Measurements from ENCODE around the gene TBC1D5.
"Not testable (repeated sequence)": the region's sequence is repeated elsewhere in the genome, so short reads cannot be mapped to it uniquely, and the experiment has no call there.

TBC1D5 gene

GRCh38 chr3:17742102-17742879 is at the start of gene TBC1D5:
Gene TBC1D5, minus strand, starts transcription at chr3:17742631. Its CDS starts 234,061 bp downstream, at chr3:17508570.
- peak; percentile 68 to 83 for DNase-seq (ENCODE audit: low read depth in 2 of 2, low spot score in 1 of 2)

GRCh38 chr3:17783426-17783825 is 41.0 kb upstream of the TBC1D5 start:
- no peak for DNase-seq (ENCODE audit: low read depth in 2 of 2, low spot score in 1 of 2)

DNA sequence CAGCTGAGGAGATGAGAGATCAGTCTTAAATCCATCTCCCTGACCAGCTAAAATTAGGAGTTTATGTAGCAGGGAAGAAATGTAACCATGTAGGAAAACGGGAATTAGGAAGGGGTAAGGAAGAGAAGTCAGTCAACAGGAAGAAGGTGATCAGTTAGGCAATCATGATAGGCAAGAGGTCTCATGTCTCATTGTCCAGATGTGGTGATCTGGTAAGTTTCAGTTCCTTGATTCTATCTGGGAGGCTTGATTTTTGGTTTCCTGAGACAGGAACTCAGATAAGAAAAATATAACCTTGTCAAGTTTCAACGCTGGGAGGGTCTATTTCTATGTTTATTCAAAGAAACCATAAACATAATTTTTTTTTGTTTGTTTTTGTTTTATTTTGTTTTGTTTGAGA is 40.3 kb upstream of the TBC1D5 start:
- DNase-seq (ENCODE audit: low read depth in 2 of 2, low spot score in 1 of 2): no peak

DNA sequence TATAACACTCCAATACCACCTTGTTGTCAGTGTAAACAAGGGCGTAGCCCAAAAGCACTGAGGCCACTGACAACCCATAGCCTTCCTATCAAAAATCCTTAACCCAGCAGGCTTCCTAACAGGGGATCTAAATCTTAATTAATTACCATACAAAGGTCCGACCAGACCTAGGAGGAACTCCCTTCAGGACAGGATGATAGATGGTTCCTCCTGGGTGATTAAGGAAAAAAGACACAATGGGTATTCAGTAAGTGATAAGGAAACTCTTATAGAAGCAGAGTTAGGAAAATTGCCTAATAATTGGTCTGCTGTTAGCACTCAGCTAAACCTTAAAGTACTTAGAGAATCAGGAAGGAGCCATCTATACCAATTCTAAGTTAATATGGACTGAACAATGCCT is 37.9 kb upstream of the TBC1D5 start:
- DNase-seq (ENCODE audit: low read depth in 2 of 2, low spot score in 1 of 2): not testable (repeated sequence)

GRCh38 chr3:17779304-17780250 is 37.1 kb upstream of the TBC1D5 start:
- DNase-seq (ENCODE audit: low read depth in 2 of 2, low spot score in 1 of 2): not testable (repeated sequence)

- DNase-seq (ENCODE audit: low read depth in 2 of 2, low spot score in 1 of 2): not testable (repeated sequence)
These were observed 34.9 kb upstream of the TBC1D5 start for GRCh38 chr3:17777326-17777725.

- no peak for DNase-seq (ENCODE audit: low read depth in 2 of 2, low spot score in 1 of 2)
These were observed 32.6 kb upstream of the TBC1D5 start for GRCh38 chr3:17775073-17775472.

- peak; percentile 1 to 10 for DNase-seq (ENCODE audit: low read depth in 2 of 2, low spot score in 1 of 2)
These were observed 31.9 kb upstream of the TBC1D5 start for GRCh38 chr3:17774180-17774910.

DNA sequence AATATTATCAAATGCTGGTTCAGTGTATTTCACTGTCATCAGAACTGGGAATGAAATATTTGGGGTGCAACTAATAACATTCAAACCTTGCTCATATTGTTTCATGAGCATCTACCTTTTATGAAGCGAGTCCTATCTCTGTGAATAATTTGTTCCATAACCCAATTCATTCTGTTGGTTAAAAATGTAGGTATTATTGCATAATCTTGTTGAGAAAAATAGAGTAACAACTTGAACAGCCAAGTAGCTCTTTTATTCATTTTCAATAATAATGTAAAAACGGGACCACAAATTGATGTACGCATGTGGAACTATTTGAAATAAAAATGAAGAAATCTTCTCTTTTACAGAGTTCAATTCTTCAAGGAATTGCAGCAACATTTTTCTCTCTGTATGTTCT is 30.1 kb upstream of the TBC1D5 start:
- no peak for DNase-seq (ENCODE audit: low read depth in 2 of 2, low spot score in 1 of 2)

DNA sequence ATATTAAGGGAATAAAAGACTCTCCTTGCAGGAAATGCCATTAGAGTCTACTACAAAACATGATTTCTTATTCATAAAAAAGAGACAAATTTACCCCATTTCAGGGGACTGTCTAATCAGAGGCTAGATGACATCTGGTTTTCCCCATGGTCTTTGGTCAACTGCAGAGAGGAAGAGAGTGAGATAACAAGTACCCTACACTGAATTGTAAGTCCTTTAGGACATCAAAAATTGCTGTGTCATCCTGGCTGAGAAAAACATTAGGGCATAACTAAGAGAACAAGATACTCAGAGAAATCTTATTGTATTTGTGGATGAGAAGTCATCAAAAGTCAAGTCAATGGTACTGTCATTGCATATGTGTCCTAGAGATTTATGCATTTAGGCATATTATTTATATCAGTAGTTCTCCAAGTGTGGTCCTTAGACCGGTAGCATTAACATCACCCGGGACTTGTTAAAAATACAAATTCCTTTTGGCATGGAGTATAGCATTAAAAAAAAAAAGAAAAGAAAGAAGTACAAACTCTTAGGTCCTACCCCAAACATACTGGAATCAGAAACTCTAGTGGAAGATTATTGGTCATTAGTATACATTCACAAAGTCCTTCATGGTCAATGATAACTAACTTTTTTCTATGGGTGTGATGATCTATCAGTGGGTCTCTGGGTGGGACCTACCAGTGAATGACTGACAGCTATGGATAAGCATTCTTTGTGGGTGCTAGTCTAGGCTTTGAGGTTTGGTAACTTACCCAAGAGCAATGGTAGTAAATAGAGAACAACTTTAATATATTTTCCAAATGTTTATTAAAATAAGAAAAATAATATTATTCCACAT is 29.0 kb upstream of the TBC1D5 start:
- DNase-seq (ENCODE audit: low read depth in 2 of 2, low spot score in 1 of 2): no peak

DNA sequence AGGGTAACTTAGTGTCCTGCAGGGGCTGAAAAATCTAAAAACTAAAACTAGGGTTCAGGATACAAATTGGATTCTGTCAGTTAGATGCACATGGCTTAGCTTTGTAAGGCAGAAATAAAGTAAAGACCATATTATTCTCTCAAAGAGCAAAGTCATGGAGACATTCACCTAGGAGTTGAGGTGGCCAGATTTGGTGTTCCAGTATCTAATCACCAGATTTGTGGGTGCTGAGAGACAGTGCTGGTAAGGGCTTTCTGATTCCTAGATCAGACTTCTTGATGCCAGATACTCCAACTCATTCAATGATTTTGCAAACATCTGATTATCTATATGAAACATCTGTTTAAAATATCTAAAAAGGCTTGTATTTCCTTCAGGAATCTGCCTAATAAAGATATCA is 28.3 kb upstream of the TBC1D5 start:
- no peak for DNase-seq (ENCODE audit: low read depth in 2 of 2, low spot score in 1 of 2)

GRCh38 chr3:17765819-17766472 is 23.5 kb upstream of the TBC1D5 start:
- DNase-seq (ENCODE audit: low read depth in 2 of 2, low spot score in 1 of 2): no peak

DNA sequence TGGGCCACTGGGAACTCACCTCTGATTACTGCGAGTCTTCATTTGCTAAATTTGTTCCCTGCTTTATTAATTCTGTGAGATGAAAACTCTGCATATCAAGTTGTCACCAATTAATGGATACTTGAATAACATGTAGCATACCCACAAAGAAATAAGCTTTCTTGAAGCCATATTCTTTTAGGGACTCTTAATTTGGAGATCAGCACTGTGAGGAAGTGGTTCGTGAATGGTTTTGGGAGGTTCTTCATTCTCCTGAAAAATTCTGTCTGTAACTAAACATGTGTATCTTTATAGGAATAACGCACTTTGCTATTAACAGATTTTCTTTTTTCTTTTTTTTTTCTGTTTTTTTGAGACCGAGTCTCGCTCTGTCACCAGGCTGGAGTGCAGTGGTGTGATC is 19.1 kb upstream of the TBC1D5 start:
- no peak for DNase-seq (ENCODE audit: low read depth in 2 of 2, low spot score in 1 of 2)

GRCh38 chr3:17759901-17760300 is 17.5 kb upstream of the TBC1D5 start:
- no peak for DNase-seq (ENCODE audit: low read depth in 2 of 2, low spot score in 1 of 2)

GRCh38 chr3:17755836-17756235 is 13.4 kb upstream of the TBC1D5 start:
- DNase-seq (ENCODE audit: low read depth in 2 of 2, low spot score in 1 of 2): no peak

DNA sequence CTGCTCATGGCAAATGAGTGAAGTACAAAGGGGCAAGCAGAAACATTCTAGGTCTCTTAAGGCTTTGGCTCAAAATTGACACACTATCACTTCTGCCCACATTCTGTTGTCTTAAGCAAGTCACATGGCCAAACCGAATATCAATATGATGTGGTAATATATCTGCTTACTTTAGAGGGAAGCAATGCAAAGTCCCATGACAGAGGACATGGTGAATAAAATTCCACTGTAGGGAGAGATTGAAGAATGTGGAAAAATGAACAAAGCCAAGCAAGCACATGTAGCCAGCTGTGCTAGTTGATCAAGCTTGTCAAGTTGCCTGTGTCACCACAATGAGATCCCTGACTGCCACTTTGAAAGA is 11.2 kb upstream of the TBC1D5 start:
- no peak for DNase-seq (ENCODE audit: low read depth in 2 of 2, low spot score in 1 of 2)

DNA sequence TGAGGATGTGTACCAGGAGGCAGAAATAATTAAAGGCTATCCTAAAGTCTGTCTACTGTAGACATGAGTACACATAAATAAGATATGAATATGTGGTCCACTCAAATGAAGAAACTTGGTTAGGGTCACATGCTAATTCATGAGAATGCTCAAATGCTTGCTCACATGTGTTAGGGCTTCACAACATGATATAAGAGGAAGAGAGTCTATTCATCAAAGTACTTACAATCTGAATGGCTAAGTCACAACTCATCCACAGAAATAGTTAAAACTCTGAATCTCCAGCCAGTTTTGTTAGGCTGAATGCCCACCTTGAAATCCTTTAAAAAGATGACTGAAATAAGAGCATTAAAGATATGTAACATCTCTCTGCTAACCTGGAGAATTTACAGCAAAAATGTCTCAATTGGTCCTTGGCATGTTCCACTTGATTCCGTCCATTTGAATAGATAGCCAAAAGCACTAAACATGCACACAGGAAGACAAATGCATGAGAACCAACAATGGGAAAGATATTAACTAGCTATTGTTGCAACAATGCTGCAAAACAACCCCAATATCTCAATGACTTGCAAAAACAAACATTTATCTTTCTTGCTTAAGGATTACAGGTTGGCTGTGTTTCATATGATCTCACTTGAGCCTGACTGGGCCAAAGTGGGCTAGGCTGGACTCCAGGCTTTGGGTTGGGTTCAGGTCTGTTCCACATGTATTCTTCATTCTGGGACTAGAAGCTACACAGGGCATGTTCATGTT is 10.6 kb upstream of the TBC1D5 start:
- DNase-seq (ENCODE audit: low read depth in 2 of 2, low spot score in 1 of 2): no peak

DNA sequence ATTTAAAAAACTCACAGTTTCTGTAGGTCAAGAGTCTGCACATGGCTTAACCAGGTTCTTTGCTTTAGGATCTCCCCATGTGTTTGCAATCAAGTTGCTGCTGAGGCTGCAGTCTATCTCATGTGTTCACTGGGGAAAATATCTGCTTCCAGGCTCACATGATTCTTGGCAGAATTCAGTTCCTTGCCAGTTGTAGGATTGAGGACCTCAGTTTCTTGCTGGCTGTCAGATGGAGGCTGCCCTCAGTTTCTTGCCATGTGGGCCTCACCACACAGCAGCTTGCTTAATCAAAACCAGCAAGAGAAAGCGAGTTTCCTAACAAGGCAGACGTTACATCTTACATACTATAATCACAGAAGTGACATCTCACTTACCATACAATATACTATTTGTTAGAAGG is 10.0 kb upstream of the TBC1D5 start:
- DNase-seq (ENCODE audit: low read depth in 2 of 2, low spot score in 1 of 2): no peak

DNA sequence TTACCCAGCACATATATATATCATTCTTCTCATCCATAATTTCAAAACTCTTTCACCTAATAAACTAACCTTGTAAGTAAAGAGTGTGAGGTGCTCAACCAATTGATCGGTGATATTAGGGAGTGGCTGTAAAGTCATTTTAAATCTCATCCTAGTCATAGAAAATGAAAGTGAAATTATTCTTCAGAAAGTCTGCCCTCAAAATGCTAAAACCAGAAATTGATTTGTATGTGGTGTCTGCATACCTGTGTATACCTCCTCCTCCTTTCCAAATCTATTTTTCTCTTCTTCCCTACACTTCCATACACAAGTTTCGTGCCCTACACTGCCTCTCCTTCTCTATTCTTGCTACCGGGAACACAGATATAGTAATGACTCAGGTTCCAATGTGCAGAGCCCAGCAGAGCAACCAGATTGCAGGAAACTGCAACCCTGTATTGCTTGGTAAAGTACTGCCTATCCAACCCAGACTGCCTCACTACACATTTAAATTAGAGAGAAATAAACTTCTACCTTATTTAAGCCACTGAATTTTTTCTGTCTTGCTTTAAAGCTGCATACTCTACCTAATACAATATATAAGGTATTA is 7.4 kb upstream of the TBC1D5 start:
- no peak for DNase-seq (ENCODE audit: low read depth in 2 of 2, low spot score in 1 of 2)
